Cerebellar nuclear complex (tissue), 1 donor: Measurements from ENCODE around the gene NR2C2AP.
"Not testable (repeated sequence)": the region's sequence is repeated elsewhere in the genome, so short reads cannot be mapped to it uniquely, and the experiment has no call there.

ENCODE experiments used
- DNase-seq, 2 experiments: peaks; one replicate each; lab custom pipeline; 2025; lab: John Stamatoyannopoulos, UW

Gene NR2C2AP

GRCh38 chr19:19203012-19203856 lies at the start of gene NR2C2AP:
TSS of gene NR2C2AP (minus strand) at chr19:19203414. CDS start at chr19:19203060, 354 bp downstream.
- peak; percentile 72 to 74 for DNase-seq

DNA sequence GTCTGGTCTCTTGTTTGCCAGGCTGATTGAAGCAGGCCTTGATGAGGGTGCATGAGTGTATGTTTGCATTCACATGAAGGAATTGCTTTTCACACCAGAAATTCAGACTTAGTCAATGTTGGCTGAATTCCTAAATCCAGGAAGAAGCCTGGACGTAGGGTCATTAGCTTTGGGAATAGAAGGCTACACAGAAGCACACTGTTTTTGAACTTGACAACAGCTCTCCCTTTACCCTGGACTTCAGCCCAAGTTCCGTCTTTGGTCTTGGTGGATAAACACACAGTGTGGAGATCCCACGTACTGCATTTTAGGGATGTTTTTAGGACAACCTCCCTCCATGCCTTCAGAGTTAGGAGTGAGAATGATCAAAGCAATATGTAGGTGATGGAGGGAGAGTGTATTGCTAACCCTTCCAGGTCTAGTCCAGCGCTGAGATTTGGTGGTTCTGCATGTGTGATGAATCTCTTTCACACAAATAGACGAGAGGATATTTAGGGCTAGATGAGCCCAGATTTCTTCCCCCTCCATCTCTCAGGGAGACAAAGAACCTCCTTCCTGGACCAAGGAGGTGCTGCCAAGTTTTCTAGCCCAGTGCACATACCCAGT lies 47.1 kb upstream of the NR2C2AP start:
- DNase-seq, result no peak

GRCh38 chr19:19240476-19240875 lies 37.3 kb upstream of the NR2C2AP start:
- no peak for DNase-seq

GRCh38 chr19:19239675-19240074 lies 36.5 kb upstream of the NR2C2AP start:
- DNase-seq, result no peak

GRCh38 chr19:19238126-19238894 lies 35.1 kb upstream of the NR2C2AP start:
- no peak for DNase-seq

GRCh38 chr19:19236173-19236572 lies 33.0 kb upstream of the NR2C2AP start:
- no peak for DNase-seq

GRCh38 chr19:19234220-19234816 lies 31.1 kb upstream of the NR2C2AP start:
- no peak for DNase-seq

DNA sequence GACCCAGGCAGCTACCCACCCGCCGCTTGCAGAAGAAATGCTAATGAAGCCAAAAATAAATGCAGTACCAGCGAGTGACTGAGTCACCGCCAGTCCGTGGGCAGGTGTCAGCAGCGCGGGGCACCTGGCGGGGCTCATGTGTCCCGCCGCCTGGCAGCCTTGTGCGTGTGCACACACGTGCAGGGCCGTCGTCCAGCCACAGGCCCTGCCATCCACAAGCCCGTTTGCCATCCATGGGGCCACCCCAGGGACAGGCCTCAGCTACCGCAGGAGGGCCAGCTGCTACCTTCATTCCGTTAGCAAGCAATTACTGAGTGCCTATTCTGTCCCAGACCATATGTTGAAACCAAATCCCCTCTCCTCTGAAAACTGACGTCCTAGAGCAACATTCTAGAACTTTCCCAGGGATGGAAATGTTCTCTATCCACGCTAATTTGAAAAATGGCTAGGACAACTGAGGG lies 29.1 kb upstream of the NR2C2AP start:
- no peak for DNase-seq

DNA sequence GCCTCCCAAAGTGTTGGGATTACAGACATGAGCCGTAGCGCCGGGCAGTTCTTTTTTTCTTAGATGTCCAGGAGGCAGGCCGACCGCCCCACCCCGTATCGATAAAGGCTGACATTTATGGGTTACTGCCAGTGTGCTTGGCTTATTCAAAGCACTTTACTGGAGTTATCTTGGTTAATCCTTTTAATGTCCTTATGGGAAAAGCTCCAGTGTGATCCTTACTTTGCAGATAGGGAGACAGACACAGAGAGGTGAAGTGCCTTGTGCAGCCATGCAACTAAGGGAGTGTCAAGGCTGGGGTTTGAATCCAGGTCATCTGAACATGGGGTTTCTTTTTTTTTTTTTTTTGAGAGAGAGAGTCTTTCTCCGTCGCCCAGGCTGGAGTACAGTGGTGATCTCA lies 27.8 kb upstream of the NR2C2AP start:
- no peak for DNase-seq

DNA sequence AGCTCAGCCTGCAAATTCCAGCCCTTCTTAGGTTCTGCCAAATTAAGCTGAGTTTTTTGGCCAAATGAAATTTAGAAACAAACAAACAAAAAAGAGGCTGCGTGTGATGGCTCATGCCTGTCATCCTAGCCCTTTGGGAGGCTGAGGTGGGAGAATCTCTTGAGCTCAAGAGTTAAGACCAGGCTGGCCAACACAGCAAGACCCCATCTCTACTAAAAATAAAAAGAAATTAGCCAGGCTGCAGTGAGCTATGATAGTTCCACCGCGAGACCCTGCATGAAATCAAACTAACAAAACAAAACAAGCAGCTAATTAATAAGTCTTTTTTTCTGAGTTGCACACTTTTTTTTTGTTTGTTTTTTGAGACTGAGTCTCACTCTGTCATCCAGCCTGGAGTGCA lies 26.5 kb upstream of the NR2C2AP start:
- DNase-seq, result no peak

GRCh38 chr19:19227217-19227616 lies 24.0 kb upstream of the NR2C2AP start:
- DNase-seq, result no peak

GRCh38 chr19:19226663-19227062 lies 23.4 kb upstream of the NR2C2AP start:
- no peak for DNase-seq

DNA sequence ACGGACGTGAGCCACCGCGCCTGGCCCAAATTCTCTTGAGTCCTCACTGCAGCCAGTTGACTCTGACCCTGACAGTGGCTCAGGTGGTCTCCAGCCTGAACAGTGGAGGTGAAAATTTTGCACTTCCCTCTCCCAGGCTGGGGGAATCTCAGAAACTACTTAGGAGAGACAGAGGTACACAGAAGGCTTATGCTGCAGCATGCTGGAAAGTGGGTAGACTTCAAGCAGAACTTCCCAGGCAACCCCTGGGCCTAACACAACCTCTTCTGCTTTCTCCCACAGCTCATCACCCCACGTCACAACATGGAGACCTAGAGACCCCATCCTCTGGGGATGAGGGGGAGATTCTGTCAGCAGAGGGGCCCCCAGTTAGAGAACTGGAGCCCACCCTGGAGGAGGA lies 23.0 kb upstream of the NR2C2AP start:
- no peak for DNase-seq

- DNase-seq, result no peak
Observed at GRCh38 chr19:19224852-19225494, 21.8 kb upstream of the NR2C2AP start.

- DNase-seq, result no peak
Observed at GRCh38 chr19:19224150-19224851, 21.1 kb upstream of the NR2C2AP start.

DNA sequence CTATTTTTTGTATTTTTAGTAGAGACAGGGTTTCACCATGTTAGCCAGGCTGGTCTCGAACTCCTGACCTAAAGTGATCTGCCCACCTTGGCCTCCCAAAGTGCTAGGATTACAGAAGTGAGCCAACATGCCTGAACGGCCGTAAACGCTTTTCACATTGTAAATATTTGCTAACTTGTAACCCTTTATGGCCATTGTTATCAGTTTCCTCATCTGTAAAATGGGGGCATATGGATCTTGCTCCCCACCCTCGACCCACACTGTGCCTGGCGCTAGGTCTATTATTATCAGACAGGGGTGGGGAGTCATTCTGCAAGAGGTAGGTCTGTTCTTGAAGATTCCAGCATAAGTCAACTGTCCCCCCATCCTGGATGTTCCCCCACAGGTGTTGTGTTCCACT lies 20.4 kb upstream of the NR2C2AP start:
- DNase-seq, result no peak

GRCh38 chr19:19223060-19223459 lies 19.8 kb upstream of the NR2C2AP start:
- DNase-seq, result no peak

- DNase-seq, result not testable (repeated sequence)
Observed at GRCh38 chr19:19221000-19221399, 17.8 kb upstream of the NR2C2AP start.

- no peak for DNase-seq
Observed at GRCh38 chr19:19218911-19219310, 15.7 kb upstream of the NR2C2AP start.

DNA sequence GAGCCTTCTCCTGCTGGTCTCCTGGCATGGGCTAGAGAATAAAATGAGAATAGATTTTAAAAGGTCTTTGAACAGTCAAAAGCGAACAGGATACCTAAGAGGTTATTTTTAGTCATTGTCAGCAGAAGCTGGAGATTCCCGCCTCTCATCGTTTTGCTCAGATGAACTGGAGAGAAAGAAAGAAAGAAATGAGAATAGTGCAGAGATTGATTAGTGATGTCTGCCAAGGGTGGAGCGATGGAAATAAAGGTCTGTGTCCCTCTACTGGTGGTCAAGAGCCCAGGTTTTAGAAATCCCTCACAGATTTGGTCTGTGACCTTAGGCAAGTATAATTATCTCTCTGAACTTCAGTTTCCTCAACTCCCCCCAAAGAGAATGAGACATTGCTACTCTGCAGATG lies 13.9 kb upstream of the NR2C2AP start:
- DNase-seq, result no peak

- no peak for DNase-seq
Observed at GRCh38 chr19:19215792-19216191, 12.6 kb upstream of the NR2C2AP start.
